K562 (cell line): ENCODE data around the gene BEST1. TPM values are rescaled to one million over a fixed set of nuclear protein-coding genes. Genes with fewer than 3 reads are reported as not detected.

Experiments used
- E2F3 ChIP-seq: fragments of 250-450 bp; sonication (Bioruptor Pico); IDR thresholded peaks from 2 replicates; pipeline ENCODE4 v1.4.0; 2020; ENCODE audit warnings: mild to moderate bottlenecking
- EZH2 ChIP-seq: IDR thresholded peaks from 2 replicates; pipeline ENCODE4 v1.6.1; 2012; ENCODE audit warnings: low read depth, mild to moderate bottlenecking, inconsistent platforms, low read length, borderline replicate concordance
- FOXJ2 ChIP-seq: fragments of 200-800 bp; sonication (Bioruptor generic); IDR thresholded peaks from 2 replicates; pipeline ENCODE4 v1.6.1; 2016; ENCODE audit warnings: missing genetic modification characterization, missing compliant biosample characterization
- HDGF ChIP-seq: fragments of 450-650 bp; IDR thresholded peaks from 2 replicates; pipeline ENCODE4 v1.6.1; 2016
- PTTG1 ChIP-seq: fragments of 450-650 bp; IDR thresholded peaks from 2 replicates; pipeline ENCODE4 v1.6.1; 2016; ENCODE audit warnings: low read depth, mild to moderate bottlenecking, missing genetic modification characterization, missing compliant biosample characterization
- PYGO2 ChIP-seq: fragments of 450-650 bp; IDR thresholded peaks from 2 replicates; pipeline ENCODE4 v1.6.1; 2016; ENCODE audit warnings: mild to moderate bottlenecking, missing genetic modification characterization, moderate library complexity, missing compliant biosample characterization
- ZNF324 ChIP-seq: fragments of 250-450 bp; sonication (Bioruptor Pico); IDR thresholded peaks from 2 replicates; pipeline ENCODE4 v1.4.0; 2020; ENCODE audit warnings: mild to moderate bottlenecking
- ZNF436 ChIP-seq: fragments of 250-450, 450-650 bp; sonication (Bioruptor Pico); formaldehyde crosslinking; IDR thresholded peaks from 2 replicates; pipeline ENCODE4 v1.7.0; 2020; ENCODE audit warnings: mild to moderate bottlenecking
- ZNF707 ChIP-seq: fragments of 250-450 bp; sonication (Bioruptor Pico); conservative IDR thresholded peaks from 2 replicates; pipeline ENCODE4 v1.8.0; 2022; ENCODE audit warnings: inconsistent platforms, mild to moderate bottlenecking, moderate library complexity
- ZSCAN29 ChIP-seq: fragments of 450-650 bp; IDR thresholded peaks from 2 replicates; pipeline ENCODE4 v1.6.1; 2017
- polyA plus RNA-seq, 8 experiments: library from polyadenylated mRNA; depleted of rRNA in 4 of 8; stranded (reverse) in 5 of 8; unstranded in 3 of 8; fragments of >200 nt; fragmentation: Nextera tagmentation in 2 of 8; fragmentation: Illumina TruSeq in 1 of 8; extraction: Ambion mirVana in 2 of 8; extraction: Trizol in 1 of 8; gene quantifications; 2 replicates each; pipeline versions ENCODE4 v1.2.1 to v1.2.3, GENCODE V29; 2011 to 2014; ENCODE audit warnings: inconsistent platforms in 1 of 8, missing spikeins in 1 of 8
- total RNA-seq, 7 experiments: library from RNA; depleted of rRNA in 6 of 7; stranded (reverse); fragments of >200 nt in 6 of 7; fragmentation: Illumina TruSeq in 2 of 7; extraction: Trizol in 2 of 7; gene quantifications; 2 replicates each; pipeline versions ENCODE4 v1.2.1 to v1.2.3, GENCODE V29; 2011 to 2021; ENCODE audit warnings: low replicate concordance in 1 of 7
- TF ChIP-seq, protein P1 (sequence below): fragments of 250-450 bp; sonication (Bioruptor Pico); IDR thresholded peaks from 2 replicates; pipeline ENCODE4 v1.6.1; 2021; ENCODE audit warnings: mild to moderate bottlenecking
- TF ChIP-seq, protein P2 (sequence below): fragments of 450-650 bp; IDR thresholded peaks from 2 replicates; pipeline ENCODE4 v1.7.1; 2018; ENCODE audit warnings: mild to moderate bottlenecking, low read depth; ENCODE audit not compliant: partially characterized antibody
- TF ChIP-seq, protein P3 (sequence below): fragments of 250-450 bp; sonication (Bioruptor Pico); IDR thresholded peaks from 2 replicates; pipeline ENCODE4 v1.5.0; 2020; ENCODE audit warnings: mild to moderate bottlenecking
- TF ChIP-seq, protein P4 (sequence below): IDR thresholded peaks from 2 replicates; pipeline ENCODE4 v1.6.1; 2014; ENCODE audit warnings: antibody characterized with exemption
- TF ChIP-seq, protein P5 (sequence below): sonication (generic); formaldehyde crosslinking; IDR thresholded peaks from 2 replicates; pipeline ENCODE4 v1.9.0; 2022; ENCODE audit warnings: mild to moderate bottlenecking, missing genetic modification reagents
- TF ChIP-seq, protein P6 (sequence below): sonication (generic); formaldehyde crosslinking; IDR thresholded peaks from 2 replicates; pipeline ENCODE4 v1.8.1; 2023; ENCODE audit warnings: mild to moderate bottlenecking, missing genetic modification reagents, moderate library complexity

BEST1 gene
- total and polyA plus RNA-seq, 9 of the 15 experiments (the other 6 are each of a cell fraction or from before 2014, with no cell fraction given) = 0.07 to 1.3 (median 0.40) TPM

DNA sequence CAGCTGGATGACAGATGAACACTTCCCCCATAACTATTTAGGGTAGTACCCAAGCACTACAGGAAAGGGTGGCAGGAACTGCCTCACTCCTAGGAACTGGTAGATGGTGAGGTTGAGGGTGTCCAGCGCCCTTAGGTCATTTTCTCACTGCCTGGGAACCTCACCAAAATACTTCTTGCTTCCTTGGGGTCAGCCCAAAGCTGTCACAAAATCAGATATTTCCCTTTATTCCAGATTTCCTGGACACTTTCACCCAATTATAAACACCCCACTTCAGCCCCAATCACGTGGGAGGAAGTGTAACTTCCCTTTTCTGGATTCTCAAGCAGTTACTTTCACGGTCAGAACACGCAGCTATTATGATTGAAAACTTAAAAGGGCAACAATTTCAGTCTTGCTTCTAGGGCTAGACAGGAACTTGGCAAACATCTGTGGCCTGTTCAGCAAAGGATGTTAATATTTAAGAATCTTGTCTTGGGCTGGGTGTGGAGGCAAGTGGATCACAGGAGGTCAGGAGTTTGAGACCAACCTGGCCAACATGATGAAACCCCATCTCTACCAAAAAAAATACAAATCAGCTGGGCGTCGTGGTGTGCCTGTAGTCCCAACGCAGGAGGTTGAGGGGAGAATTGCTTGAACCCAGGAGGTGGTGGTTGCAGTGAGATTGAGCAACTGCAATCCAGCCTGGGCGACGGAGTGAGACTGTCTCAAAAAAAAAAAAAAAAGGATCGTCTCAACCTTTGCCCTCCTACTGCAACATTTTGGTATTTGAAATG lies 13.3 kb downstream of the BEST1 start (continued):
- TF ChIP-seq, protein P1, sequence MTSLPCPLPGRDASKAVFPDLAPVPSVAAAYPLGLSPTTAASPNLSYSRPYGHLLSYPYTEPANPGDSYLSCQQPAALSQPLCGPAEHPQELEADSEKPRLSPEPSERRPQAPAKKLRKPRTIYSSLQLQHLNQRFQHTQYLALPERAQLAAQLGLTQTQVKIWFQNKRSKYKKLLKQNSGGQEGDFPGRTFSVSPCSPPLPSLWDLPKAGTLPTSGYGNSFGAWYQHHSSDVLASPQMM (CRISPR knock-in tag) = 0 out of 2 replicates have a peak, but pooled peaks have one; percentile 64
- no peak; the same call in 1 of the 2 replicates for TF ChIP-seq ZNF436 (CRISPR knock-in tag)
- TF ChIP-seq EZH2 = no peak
- TF ChIP-seq, protein P2, sequence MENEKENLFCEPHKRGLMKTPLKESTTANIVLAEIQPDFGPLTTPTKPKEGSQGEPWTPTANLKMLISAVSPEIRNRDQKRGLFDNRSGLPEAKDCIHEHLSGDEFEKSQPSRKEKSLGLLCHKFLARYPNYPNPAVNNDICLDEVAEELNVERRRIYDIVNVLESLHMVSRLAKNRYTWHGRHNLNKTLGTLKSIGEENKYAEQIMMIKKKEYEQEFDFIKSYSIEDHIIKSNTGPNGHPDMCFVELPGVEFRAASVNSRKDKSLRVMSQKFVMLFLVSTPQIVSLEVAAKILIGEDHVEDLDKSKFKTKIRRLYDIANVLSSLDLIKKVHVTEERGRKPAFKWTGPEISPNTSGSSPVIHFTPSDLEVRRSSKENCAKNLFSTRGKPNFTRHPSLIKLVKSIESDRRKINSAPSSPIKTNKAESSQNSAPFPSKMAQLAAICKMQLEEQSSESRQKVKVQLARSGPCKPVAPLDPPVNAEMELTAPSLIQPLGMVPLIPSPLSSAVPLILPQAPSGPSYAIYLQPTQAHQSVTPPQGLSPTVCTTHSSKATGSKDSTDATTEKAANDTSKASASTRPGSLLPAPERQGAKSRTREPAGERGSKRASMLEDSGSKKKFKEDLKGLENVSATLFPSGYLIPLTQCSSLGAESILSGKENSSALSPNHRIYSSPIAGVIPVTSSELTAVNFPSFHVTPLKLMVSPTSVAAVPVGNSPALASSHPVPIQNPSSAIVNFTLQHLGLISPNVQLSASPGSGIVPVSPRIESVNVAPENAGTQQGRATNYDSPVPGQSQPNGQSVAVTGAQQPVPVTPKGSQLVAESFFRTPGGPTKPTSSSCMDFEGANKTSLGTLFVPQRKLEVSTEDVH = peak; percentile 79
- TF ChIP-seq FOXJ2 = peak; percentile 90
- TF ChIP-seq, protein P3, sequence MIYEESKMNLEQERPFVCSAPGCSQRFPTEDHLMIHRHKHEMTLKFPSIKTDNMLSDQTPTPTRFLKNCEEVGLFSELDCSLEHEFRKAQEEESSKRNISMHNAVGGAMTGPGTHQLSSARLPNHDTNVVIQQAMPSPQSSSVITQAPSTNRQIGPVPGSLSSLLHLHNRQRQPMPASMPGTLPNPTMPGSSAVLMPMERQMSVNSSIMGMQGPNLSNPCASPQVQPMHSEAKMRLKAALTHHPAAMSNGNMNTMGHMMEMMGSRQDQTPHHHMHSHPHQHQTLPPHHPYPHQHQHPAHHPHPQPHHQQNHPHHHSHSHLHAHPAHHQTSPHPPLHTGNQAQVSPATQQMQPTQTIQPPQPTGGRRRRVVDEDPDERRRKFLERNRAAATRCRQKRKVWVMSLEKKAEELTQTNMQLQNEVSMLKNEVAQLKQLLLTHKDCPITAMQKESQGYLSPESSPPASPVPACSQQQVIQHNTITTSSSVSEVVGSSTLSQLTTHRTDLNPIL (CRISPR knock-in tag) = peak; percentile 88
- TF ChIP-seq, protein P4, sequence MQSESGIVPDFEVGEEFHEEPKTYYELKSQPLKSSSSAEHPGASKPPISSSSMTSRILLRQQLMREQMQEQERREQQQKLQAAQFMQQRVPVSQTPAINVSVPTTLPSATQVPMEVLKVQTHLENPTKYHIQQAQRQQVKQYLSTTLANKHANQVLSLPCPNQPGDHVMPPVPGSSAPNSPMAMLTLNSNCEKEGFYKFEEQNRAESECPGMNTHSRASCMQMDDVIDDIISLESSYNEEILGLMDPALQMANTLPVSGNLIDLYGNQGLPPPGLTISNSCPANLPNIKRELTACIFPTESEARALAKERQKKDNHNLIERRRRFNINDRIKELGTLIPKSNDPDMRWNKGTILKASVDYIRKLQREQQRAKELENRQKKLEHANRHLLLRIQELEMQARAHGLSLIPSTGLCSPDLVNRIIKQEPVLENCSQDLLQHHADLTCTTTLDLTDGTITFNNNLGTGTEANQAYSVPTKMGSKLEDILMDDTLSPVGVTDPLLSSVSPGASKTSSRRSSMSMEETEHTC = no peak
- no peak for TF ChIP-seq ZSCAN29
- no peak for TF ChIP-seq PYGO2 (tag)
- no peak for TF ChIP-seq HDGF
- TF ChIP-seq ZNF324 (CRISPR knock-in tag) = peak; percentile 2; the same call in 1 of the 2 replicates
- TF ChIP-seq, protein P5, sequence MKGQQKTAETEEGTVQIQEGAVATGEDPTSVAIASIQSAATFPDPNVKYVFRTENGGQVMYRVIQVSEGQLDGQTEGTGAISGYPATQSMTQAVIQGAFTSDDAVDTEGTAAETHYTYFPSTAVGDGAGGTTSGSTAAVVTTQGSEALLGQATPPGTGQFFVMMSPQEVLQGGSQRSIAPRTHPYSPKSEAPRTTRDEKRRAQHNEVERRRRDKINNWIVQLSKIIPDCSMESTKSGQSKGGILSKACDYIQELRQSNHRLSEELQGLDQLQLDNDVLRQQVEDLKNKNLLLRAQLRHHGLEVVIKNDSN (CRISPR knock-in tag) = peak; percentile 87
- no peak for TF ChIP-seq ZNF707 (CRISPR knock-in tag)
- peak; percentile 4; the same call in 1 of the 2 replicates for TF ChIP-seq E2F3 (CRISPR knock-in tag)
- TF ChIP-seq, protein P6, sequence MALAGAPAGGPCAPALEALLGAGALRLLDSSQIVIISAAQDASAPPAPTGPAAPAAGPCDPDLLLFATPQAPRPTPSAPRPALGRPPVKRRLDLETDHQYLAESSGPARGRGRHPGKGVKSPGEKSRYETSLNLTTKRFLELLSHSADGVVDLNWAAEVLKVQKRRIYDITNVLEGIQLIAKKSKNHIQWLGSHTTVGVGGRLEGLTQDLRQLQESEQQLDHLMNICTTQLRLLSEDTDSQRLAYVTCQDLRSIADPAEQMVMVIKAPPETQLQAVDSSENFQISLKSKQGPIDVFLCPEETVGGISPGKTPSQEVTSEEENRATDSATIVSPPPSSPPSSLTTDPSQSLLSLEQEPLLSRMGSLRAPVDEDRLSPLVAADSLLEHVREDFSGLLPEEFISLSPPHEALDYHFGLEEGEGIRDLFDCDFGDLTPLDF (CRISPR knock-in tag) = no peak
- no peak for TF ChIP-seq PTTG1
